T-helper 17 cell (primary cell): ENCODE data around the gene TLE4. TPM values are rescaled to one million over a fixed set of nuclear protein-coding genes. Genes with fewer than 3 reads are reported as not detected.
A peak's percentile ranks its signal among the peaks of the same experiment; 100 is the strongest.
"Not testable (repeated sequence)": the region's sequence is repeated elsewhere in the genome, so short reads cannot be mapped to it uniquely, and the experiment has no call there.

Source experiments
- ATAC-seq: fragments of 150-1000 bp; cut with Tn5 transposase; 2 replicates; pipeline ENCODE4 v1.10.0; 2021; ENCODE audit warnings: mild to moderate bottlenecking, moderate library complexity
- DNase-seq, 3 donors: peaks; one replicate each; pipeline versions ENCODE4 v3.0.0 to v3.0.0-alpha.2; 2020 to 2021
- H3K9me3 ChIP-seq: one replicate; pipeline ENCODE4 v1.7.0; 2013; ENCODE audit warnings: low read length, mild to moderate bottlenecking; ENCODE audit not compliant: control insufficient read depth, poor library complexity, severe bottlenecking
- H3K27ac Mint-ChIP-seq: one replicate; pipeline ENCODE4 v1.8.0; 2022; ENCODE audit warnings: mild to moderate bottlenecking, moderate library complexity, mixed read lengths
- H3K27me3 Mint-ChIP-seq: one replicate; pipeline ENCODE4 v1.8.0; 2022; ENCODE audit warnings: mixed read lengths
- H3K36me3 Mint-ChIP-seq: one replicate; pipeline ENCODE4 v1.8.0; 2022; ENCODE audit warnings: low read depth, mixed read lengths
- H3K4me1 Mint-ChIP-seq: one replicate; pipeline ENCODE4 v1.8.0; 2022; ENCODE audit warnings: mild to moderate bottlenecking, mixed read lengths
- H3K4me3 Mint-ChIP-seq: one replicate; pipeline ENCODE4 v1.8.0; 2022; ENCODE audit warnings: mild to moderate bottlenecking, moderate library complexity, mixed read lengths
- total RNA-seq, 4 donors: library from RNA in 2 of 4; stranded (reverse) in 2 of 4; gene quantifications; one replicate each; pipeline ENCODE4 v1.2.3 and lab custom pipeline; 2022 to 2026

TLE4 gene
- total RNA-seq (100 to 1,000 TPM; 104 to 154 TPM), total RNA-seq (lab: John Stamatoyannopoulos, UW) (56.7 to 105 reads per million in 2 donors)

DNA sequence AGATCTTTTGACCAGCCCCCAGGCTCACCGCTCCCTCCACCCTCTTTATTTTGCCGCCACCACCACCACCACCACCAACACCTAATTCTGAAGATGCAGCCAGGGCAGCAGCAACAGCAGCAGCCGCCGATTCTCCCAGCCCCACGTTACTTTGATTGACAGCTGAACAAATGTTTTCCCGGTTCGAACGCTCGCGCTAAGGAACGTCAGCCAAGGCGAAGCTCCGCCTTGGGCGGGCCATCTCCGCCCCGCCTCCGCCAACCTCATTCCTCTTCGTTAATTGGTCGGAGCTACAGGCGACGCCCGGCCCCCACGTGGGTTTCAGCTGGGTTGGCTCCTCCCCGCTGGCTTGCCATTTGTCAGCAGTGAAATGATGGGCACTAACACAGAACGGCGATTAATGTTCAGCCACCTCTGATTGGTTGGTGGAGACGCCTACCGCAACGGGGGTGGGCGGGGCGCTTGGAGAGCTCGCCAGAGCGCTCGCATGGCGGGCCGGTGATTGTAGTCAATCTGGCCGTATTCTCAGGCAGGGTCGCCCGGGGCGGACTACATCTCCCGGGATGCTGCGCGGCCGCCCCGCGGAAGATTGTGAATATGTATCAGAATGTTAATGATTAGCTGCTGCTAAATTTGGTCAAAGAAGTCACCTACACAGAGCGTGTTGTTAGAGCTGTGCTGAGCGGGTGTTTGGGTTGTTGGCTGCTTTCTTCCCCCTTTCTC, at the start of gene TLE4:
TSS of gene TLE4 (plus strand) at position 657 of the 723 bp plus-strand sequence. CDS start 826 bp downstream, outside the sequence.
- H3K4me3 Mint-ChIP-seq: no peak within 1 kb of the TSS
- DNase-seq (peak; percentile 97 to 99 (median 99)), ATAC-seq (peak; percentile 87)
- peaks cover 11% of the 10 kb centered on the region for H3K27me3 Mint-ChIP-seq
- no peak within 1 kb of the TSS for H3K27ac Mint-ChIP-seq
- no peaks in the 10 kb centered on the region for H3K9me3 ChIP-seq
- peaks cover 30% of the 10 kb centered on the region for H3K4me1 Mint-ChIP-seq
- H3K36me3 Mint-ChIP-seq: peaks cover 5% of the 10 kb centered on the region

DNA sequence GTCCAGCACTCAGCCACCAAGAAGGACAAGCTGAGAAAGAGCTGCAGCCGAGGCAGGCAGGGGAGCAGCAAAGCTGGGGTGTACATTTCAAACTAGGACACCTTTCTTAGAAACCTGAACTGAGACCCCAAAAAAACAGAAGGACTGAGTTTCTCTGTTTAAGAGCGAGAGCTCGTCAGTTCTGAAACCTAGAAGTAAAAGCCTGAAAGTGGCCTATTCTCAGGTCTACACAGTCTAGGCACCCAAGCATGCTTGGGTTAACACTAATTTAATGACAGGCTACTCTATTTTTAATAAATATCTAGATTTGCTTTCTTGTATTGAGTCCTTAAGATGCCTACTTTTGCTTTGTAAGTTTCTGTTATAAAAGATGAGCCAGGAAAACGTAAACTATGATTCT, 49.0 kb upstream of the TLE4 start:
- no peaks in the 10 kb centered on the region for H3K36me3 Mint-ChIP-seq
- H3K4me3 Mint-ChIP-seq: no peak overlapping the region
- peaks cover 5% of the 10 kb centered on the region for H3K27me3 Mint-ChIP-seq
- H3K4me1 Mint-ChIP-seq: no peaks in the 10 kb centered on the region
- ATAC-seq (no peak), DNase-seq (no peak)
- H3K27ac Mint-ChIP-seq: no peak overlapping the region
- H3K9me3 ChIP-seq: no peaks in the 10 kb centered on the region

DNA sequence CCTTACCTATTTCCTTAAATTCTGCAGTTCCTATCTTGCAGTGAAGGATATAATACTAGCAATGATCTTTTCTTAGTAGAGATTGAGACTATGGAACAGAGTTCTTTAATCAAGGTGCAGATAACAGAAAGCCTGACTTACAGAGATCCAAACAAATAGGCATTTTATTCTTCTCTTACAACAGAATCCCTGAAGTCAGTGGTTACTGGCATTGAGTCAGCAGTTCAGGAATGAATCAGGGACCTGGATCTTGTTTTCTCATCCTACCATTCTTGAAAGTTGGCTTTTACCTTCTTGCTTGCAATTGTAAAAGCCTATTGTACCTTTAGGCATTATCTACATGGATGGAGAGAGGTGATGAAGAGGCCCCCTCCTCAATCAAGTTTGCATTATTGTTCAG, 47.5 kb upstream of the TLE4 start:
- ATAC-seq (no peak), DNase-seq (no peak)
- H3K4me1 Mint-ChIP-seq: no peaks in the 10 kb centered on the region
- no peaks in the 10 kb centered on the region for H3K9me3 ChIP-seq
- H3K36me3 Mint-ChIP-seq: no peaks in the 10 kb centered on the region
- H3K27ac Mint-ChIP-seq: no peak overlapping the region
- H3K27me3 Mint-ChIP-seq: no peaks in the 10 kb centered on the region
- H3K4me3 Mint-ChIP-seq: no peak overlapping the region

DNA sequence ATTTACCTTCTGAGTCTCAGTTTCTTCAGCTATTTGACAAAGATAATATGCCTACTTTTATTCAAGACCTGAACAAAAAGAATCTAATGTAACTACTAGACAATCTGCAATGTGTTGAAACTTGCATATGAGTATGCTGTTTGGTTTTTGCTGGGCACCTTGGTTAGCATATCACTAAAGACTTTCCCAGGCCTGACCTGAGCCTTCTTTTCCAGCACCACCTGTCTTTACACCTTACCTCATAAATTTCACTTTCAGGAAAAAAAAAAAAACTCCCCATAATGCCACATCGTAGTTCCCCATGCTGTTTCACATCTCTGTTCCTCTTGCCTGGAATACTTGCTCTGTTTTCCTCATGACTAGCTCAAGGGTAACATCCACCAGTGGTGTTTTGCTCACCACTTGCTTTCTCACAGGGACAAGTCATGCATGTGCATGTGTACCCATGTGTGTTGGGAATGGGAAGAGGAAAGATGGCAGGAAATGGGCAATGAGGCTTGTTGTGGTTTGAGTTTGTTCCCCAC, 45.6 kb upstream of the TLE4 start:
- Mint-ChIP-seq H3K27me3 (peaks cover 7% of the 10 kb centered on the region), H3K27ac (no peak overlapping the region), H3K4me1 (no peaks in the 10 kb centered on the region), H3K4me3 (no peak overlapping the region), H3K36me3 (no peaks in the 10 kb centered on the region)
- no peaks in the 10 kb centered on the region for H3K9me3 ChIP-seq
- ATAC-seq (no peak), DNase-seq (no peak)

DNA sequence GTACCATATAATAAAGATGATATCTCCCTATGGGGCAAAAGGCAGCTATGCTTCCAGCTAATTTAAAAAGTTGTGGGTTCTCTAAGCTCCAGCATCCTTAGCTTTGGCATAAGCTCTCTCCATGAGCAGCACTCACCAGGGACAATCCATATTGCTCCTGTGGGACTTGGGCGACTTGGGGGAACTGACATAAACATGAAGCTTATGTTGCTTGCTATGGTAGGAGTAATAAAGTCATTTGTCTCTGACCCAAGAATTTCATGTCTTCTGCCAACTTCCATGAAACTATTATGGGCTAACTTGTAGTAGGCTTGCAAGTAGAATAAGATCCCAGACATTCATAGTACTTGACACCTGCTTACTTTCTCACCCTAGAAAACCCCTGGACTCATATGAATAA, 36.2 kb upstream of the TLE4 start:
- DNase-seq: no peak
- no peaks in the 10 kb centered on the region for H3K9me3 ChIP-seq
- Mint-ChIP-seq H3K27ac (no peak overlapping the region), H3K36me3 (peaks cover 3% of the 10 kb centered on the region), H3K4me3 (no peak overlapping the region), H3K4me1 (no peaks in the 10 kb centered on the region), H3K27me3 (peaks cover 23% of the 10 kb centered on the region)
- no peak for ATAC-seq

DNA sequence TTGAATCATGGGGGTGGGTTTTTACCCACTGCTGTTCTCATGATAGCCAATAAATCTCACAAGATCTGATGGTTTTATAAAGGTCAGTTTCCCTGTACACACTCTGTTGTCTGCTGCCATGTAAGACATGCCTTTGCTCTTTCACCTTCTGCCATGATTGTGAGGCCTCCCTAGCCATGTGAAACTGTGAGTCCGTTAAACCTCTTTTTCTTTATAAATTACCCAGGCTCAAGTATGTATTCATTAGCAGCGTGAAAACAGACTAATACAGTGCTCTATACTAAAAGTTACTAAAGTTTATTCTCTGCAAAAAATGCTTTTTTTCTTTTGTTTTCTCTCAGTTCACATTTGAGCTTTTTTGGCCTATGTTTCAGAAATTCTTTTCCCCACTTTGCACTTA, 33.9 kb upstream of the TLE4 start:
- Mint-ChIP-seq H3K27me3 (peaks cover 20% of the 10 kb centered on the region), H3K36me3 (no peaks in the 10 kb centered on the region), H3K4me3 (no peak overlapping the region), H3K4me1 (no peaks in the 10 kb centered on the region), H3K27ac (no peak overlapping the region)
- H3K9me3 ChIP-seq: no peaks in the 10 kb centered on the region
- DNase-seq: no peak
- ATAC-seq: no peak

DNA sequence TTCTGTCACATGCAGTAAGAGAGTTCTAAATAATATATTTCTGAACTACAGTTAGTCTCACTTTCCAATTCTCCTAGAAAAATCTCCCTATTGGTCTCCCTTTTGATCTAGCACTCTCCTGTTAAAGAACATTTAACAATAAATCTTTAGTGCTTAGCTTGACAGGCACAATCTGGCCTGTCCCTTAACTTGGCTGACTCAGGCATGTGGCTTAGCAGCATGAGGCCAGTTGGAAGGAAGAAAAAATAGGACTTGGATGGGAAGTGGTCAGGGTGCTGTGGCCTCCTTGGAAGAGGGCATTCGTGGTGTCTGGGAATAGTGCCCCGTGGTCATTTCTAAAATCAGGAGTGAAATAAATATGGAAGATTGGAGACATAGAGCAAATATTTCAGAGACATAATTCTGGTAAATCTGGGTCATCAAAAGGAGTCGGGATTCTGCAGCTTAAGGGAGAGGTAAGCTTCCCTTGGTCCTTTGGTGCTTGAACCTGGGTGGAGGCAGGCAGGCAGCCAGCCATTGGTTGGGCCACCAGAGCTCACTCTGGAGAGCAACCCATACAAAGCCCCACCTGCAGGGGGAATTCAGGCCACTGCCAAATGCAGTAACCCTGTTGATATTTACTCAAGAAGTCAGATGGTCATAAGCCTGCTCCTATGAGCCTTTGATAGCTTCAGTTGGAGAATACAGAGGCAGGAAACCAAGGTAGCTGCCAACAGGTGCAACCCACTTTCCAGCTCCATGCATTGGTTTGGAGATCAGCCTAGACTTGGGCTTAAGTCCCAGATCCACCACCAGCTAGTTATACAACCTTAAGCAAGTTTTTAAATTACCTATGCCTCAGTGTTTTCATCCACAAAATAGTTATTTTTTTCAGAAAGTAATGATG, 28.8 kb upstream of the TLE4 start:
- ATAC-seq: no peak
- H3K27me3 Mint-ChIP-seq: peaks cover 17% of the 10 kb centered on the region
- H3K27ac Mint-ChIP-seq: no peak overlapping the region
- H3K9me3 ChIP-seq: no peaks in the 10 kb centered on the region
- DNase-seq: no peak
- no peaks in the 10 kb centered on the region for H3K36me3 Mint-ChIP-seq
- no peak overlapping the region for H3K4me3 Mint-ChIP-seq
- H3K4me1 Mint-ChIP-seq: peaks cover 4% of the 10 kb centered on the region

DNA sequence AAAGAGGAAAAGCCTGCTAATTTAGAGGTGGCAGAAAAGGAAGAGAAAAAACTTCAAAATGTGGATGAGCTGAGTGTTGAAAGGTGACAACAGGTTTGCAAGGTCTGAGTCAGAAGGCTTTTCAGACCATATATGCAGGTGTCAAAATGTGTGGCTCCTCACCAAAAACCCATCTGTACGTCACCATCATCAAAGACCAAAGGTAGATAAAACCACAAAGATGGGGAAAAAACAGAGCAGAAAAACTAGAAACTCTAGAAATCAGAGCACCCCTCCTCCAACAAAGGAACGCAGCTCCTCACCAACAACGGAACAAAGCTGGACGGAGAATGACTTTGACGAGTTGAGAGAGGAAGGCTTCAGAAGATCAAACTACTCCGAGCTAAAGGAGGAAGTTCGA, 27.4 kb upstream of the TLE4 start:
- peak overlapping the region; percentile 56 for H3K4me3 Mint-ChIP-seq
- H3K27ac Mint-ChIP-seq: not testable (repeated sequence)

DNA sequence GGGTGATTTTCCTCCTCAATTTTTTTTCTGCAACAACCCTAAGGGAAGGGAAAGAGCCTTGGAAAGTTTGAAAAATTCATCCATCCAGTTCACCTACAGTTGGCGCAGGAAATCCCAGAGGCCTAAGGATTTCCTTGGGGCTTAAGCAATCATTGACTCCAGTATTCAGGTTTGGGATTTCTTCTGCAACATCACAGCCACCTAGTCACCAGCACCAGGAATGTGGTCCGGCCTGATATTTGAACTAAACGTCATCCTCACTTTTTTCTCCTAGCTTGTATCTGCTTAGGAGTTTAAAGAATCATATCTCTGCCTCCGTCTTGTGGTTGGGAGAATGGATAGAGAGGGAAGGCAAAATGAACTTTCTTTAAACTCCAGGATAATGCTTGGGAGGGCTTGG, 20.2 kb upstream of the TLE4 start:
- no peak overlapping the region for H3K27ac Mint-ChIP-seq
- H3K27me3 Mint-ChIP-seq: no peaks in the 10 kb centered on the region
- no peak for DNase-seq
- H3K4me1 Mint-ChIP-seq: no peaks in the 10 kb centered on the region
- no peaks in the 10 kb centered on the region for H3K9me3 ChIP-seq
- H3K4me3 Mint-ChIP-seq: no peak overlapping the region
- no peak for ATAC-seq
- H3K36me3 Mint-ChIP-seq: peaks cover 4% of the 10 kb centered on the region

More for the DNA sequence above, 27.4 kb upstream of the TLE4 start:
- H3K36me3 Mint-ChIP-seq, DNase-seq, H3K9me3 ChIP-seq, H3K4me1 Mint-ChIP-seq: not testable (repeated sequence)
- peak; percentile 95 for ATAC-seq
- peaks cover 11% of the 10 kb centered on the region for H3K27me3 Mint-ChIP-seq

DNA sequence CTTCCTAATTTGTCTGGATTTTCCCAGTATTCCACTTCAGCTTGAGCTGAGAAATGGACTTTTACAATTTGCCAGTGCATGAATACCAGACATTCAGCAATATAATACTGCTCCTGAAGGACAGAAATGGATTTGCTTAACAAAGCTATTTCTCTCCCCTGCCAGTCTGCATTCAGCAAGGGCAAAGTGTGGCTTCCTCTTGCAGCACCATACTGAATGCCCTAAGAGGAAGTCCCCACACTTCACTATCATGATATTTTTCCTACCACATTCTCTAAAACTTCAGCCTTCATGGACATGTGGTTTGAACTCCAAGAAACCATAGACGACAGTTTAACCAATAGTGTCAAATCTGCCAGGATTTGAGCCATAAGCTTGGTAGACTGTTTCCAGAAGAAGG, 19.8 kb upstream of the TLE4 start:
- no peaks in the 10 kb centered on the region for H3K9me3 ChIP-seq
- Mint-ChIP-seq H3K27me3 (no peaks in the 10 kb centered on the region), H3K4me1 (no peaks in the 10 kb centered on the region), H3K36me3 (peaks cover 4% of the 10 kb centered on the region), H3K27ac (no peak overlapping the region), H3K4me3 (no peak overlapping the region)
- ATAC-seq (no peak), DNase-seq (no peak)

DNA sequence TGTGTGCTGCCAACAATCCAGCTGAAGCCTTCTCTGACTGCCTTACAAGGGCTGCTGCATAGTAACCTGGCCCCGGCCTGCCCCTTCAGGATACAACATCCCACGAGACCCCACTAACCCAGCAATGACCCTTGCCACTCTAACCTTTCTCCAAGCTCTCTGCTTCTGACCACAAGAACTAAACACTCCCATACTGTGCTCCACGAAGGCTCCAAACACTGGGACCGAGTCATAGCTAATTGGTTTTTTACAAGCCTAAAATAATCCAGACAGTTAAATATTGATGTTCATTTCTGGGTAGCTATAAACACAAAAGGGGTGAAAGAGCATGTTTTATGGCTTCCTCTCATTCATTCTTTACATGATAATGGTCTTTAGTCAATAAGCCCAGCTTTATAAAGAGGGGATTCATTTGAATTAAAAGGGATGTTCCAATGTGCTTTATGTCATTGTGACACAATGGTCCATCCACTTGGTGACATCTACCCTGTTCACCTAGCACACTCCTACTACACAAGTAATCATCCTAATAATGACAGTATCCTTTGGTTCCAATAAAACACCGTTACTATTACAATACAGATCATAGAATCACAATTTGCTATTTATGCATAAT, 16.2 kb upstream of the TLE4 start:
- no peak overlapping the region for H3K27ac Mint-ChIP-seq
- no peak for ATAC-seq

DNA sequence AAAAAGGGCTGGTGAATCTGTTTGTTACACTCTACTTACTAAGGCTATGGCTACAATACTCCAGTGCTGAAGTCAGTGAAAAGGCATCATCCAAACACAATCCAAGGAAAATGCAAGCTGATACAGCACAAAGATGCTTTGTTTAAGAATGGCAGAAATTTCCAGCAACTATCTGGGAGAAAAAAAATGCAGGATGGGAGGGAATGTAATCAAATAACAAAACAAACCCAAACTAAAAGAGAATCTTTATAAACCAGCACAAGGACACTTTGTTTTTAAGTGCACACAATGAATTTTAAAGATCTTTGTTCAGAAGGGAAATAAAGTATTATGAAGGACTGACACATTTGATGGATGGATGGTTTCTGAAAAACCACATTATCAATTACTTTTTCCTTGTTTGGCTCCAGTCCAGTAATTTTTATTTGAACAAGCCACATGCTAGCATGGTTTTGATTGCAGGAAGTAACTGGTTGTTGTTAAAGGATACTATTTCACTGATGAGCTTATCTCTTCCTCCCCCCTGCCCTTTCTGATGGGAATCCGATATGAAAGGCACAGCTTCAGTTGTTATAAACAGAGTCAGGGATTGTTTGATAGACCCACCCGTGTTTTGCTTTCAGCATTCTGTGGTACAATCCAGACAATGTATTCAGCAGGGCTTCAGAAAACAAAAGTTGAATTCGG, 12.1 kb upstream of the TLE4 start:
- Mint-ChIP-seq H3K27ac (no peak overlapping the region), H3K4me1 (no peaks in the 10 kb centered on the region), H3K27me3 (peaks cover 12% of the 10 kb centered on the region), H3K4me3 (no peak overlapping the region), H3K36me3 (peaks cover 2% of the 10 kb centered on the region)
- DNase-seq (no peak), ATAC-seq (no peak)
- H3K9me3 ChIP-seq: no peaks in the 10 kb centered on the region

More for the DNA sequence above, 16.2 kb upstream of the TLE4 start:
- H3K27me3 Mint-ChIP-seq: no peaks in the 10 kb centered on the region
- no peak for DNase-seq
- no peak overlapping the region for H3K4me3 Mint-ChIP-seq
- H3K36me3 Mint-ChIP-seq: peaks cover 3% of the 10 kb centered on the region
- no peaks in the 10 kb centered on the region for H3K4me1 Mint-ChIP-seq
- no peaks in the 10 kb centered on the region for H3K9me3 ChIP-seq
